Measurements from ENCODE around the gene FMNL1.

Gene FMNL1

GRCh38 chr17:45233423-45233924 is 11.8 kb downstream of the FMNL1 start:
- TF ChIP-seq CTCF (IDR thresholded peaks at IDR 0.05; ENCODE audit: control extremely low read depth, extremely low read depth, low read depth, missing control alignments) = no peak
- POLR2A ChIA-PET = no interaction called here
- no peak for DNase-seq (ENCODE audit: extremely low spot score)
- CTCF ChIA-PET = interaction anchor here (1.0 to 13.0 kb wide), 4 partner anchors 9 to 36 kb away, joined by 3 to 309 read pairs (median 22); partner anchors contain the start of gene FMNL1

GRCh38 chr17:45234641-45235415 is 13.1 kb downstream of the FMNL1 start:
- TF ChIP-seq CTCF (IDR thresholded peaks at IDR 0.05; ENCODE audit: control extremely low read depth, extremely low read depth, low read depth, missing control alignments) = peak; percentile 46
- peak; percentile 60 for DNase-seq (ENCODE audit: extremely low spot score)
- ChIA-PET POLR2A (no interaction called here), CTCF (interaction anchor here (0.6 to 13.0 kb wide), 25 partner anchors 9 to 198 kb away, joined by 3 to 309 read pairs (median 5); partner anchors contain the start of genes ACBD4, ARHGAP27, FMNL1 and HEXIM1)

- DNase-seq (ENCODE audit: extremely low spot score) = peak; percentile 76
- peak; percentile 72 for TF ChIP-seq CTCF (IDR thresholded peaks at IDR 0.05; ENCODE audit: control extremely low read depth, extremely low read depth, low read depth, missing control alignments)
- ChIA-PET CTCF (interaction anchor here (0.6 to 13.0 kb wide), 29 partner anchors 8 to 197 kb away, joined by 3 to 309 read pairs (median 4); partner anchors contain the start of genes ACBD4, ARHGAP27, FMNL1 and HEXIM1), POLR2A (no interaction called here)
Measured at GRCh38 chr17:45235416-45236281, 14.0 kb downstream of the FMNL1 start.

- ChIA-PET POLR2A (no interaction called here), CTCF (interaction anchor here (0.9 to 13.0 kb wide), 18 partner anchors 8 to 172 kb away, joined by 3 to 309 read pairs (median 7); partner anchors contain the start of genes ACBD4, FMNL1 and HEXIM1)
- no peak for TF ChIP-seq CTCF (IDR thresholded peaks at IDR 0.05; ENCODE audit: control extremely low read depth, extremely low read depth, low read depth, missing control alignments)
- DNase-seq (ENCODE audit: extremely low spot score) = no peak
Measured at GRCh38 chr17:45236282-45236606, 14.6 kb downstream of the FMNL1 start.

- DNase-seq (ENCODE audit: extremely low spot score) = no peak
- CTCF ChIA-PET = interaction anchor here (0.9 to 13.0 kb wide), 2 partner anchors 19 to 102 kb away, joined by 4 to 309 read pairs; partner anchors contain the start of genes ACBD4 and FMNL1
- POLR2A ChIA-PET = no interaction called here
- TF ChIP-seq CTCF (IDR thresholded peaks at IDR 0.05; ENCODE audit: control extremely low read depth, extremely low read depth, low read depth, missing control alignments) = no peak
Measured at GRCh38 chr17:45237686-45238085, 16.0 kb downstream of the FMNL1 start.

GRCh38 chr17:45238155-45238774 is 16.6 kb downstream of the FMNL1 start:
- TF ChIP-seq CTCF (IDR thresholded peaks at IDR 0.05; ENCODE audit: control extremely low read depth, extremely low read depth, low read depth, missing control alignments) = no peak
- CTCF ChIA-PET = interaction anchor here (0.9 to 13.0 kb wide), 2 partner anchors 20 to 103 kb away, joined by 4 to 309 read pairs; partner anchors contain the start of genes ACBD4 and FMNL1
- POLR2A ChIA-PET = no interaction called here
- no peak for DNase-seq (ENCODE audit: extremely low spot score)
